MM.1S (cell line): ENCODE results near the gene ACSS1.

Experiments
- DNase-seq: peaks from one replicate; pipeline ENCODE4 v3.0.0-alpha.2; 2015
- H2AFZ ChIP-seq: fragments of 300-600 bp; sonication (generic); 2 replicates; pipeline ENCODE4 v1.6.0; 2016; ENCODE audit warnings: antibody characterized with exemption, low read length
- H3F3A ChIP-seq: fragments of 300-600 bp; sonication (generic); 2 replicates; pipeline ENCODE4 v1.6.1; 2016; ENCODE audit warnings: mild to moderate bottlenecking, antibody characterized with exemption, low read length, moderate library complexity, mixed read lengths; ENCODE audit not compliant: insufficient read depth
- H3K27ac ChIP-seq: fragments of 300-600 bp; sonication (generic); 2 replicates; pipeline ENCODE4 v1.5.1; 2016; ENCODE audit warnings: mild to moderate bottlenecking, low read length
- H3K27me3 ChIP-seq: fragments of 300-600 bp; sonication (generic); replicated peaks from 2 replicates; pipeline ENCODE4 v1.6.0; 2016; ENCODE audit warnings: low read length; ENCODE audit not compliant: insufficient read depth
- H3K36me3 ChIP-seq: fragments of 300-600 bp; sonication (generic); replicated peaks from 2 replicates; pipeline ENCODE4 v1.6.1; 2016; ENCODE audit warnings: mild to moderate bottlenecking, low read length, mixed read lengths; ENCODE audit not compliant: insufficient read depth
- H3K4me1 ChIP-seq: fragments of 300-600 bp; sonication (generic); 2 replicates; pipeline ENCODE4 v1.6.1; 2016; ENCODE audit warnings: low read length, mixed read lengths
- H3K4me2 ChIP-seq: fragments of 300-600 bp; sonication (generic); 2 replicates; pipeline ENCODE4 v1.6.0; 2016; ENCODE audit warnings: low read depth, low read length
- H3K4me3 ChIP-seq: fragments of 300-600 bp; sonication (generic); 2 replicates; pipeline ENCODE4 v1.5.1; 2016; ENCODE audit warnings: low read length, mixed read lengths
- H3K79me2 ChIP-seq: fragments of 300-600 bp; sonication (generic); 2 replicates; pipeline ENCODE4 v1.6.1; 2016; ENCODE audit warnings: mixed run types, low read length, mixed read lengths
- H3K9ac ChIP-seq: fragments of 300-600 bp; sonication (generic); 2 replicates; pipeline ENCODE4 v1.6.1; 2016; ENCODE audit warnings: low read length, mixed read lengths
- H3K9me2 ChIP-seq: fragments of 300-600 bp; sonication (generic); replicated peaks from 2 replicates; pipeline ENCODE4 v1.6.1; 2016; ENCODE audit warnings: mild to moderate bottlenecking, low read length, mixed read lengths; ENCODE audit not compliant: insufficient read depth
- H3K9me3 ChIP-seq: fragments of 300-600 bp; sonication (generic); replicated peaks from 2 replicates; pipeline ENCODE4 v1.6.1; 2016; ENCODE audit warnings: mild to moderate bottlenecking, low read length, mixed read lengths; ENCODE audit not compliant: insufficient read depth
- H4K20me1 ChIP-seq: fragments of 300-600 bp; sonication (generic); 2 replicates; pipeline ENCODE4 v1.6.1; 2016; ENCODE audit warnings: mild to moderate bottlenecking, low read length, moderate library complexity, mixed read lengths; ENCODE audit not compliant: insufficient read depth
- EZH2 ChIP-seq: fragments of 300-600 bp; sonication (generic); optimal IDR thresholded peaks from 2 replicates; pipeline ENCODE3; 2017; ENCODE audit warnings: low read depth, mild to moderate bottlenecking, antibody characterized with exemption, low read length, mixed read lengths
- EZH2phosphoT487 ChIP-seq: fragments of 300-600 bp; sonication (generic); IDR thresholded peaks from 2 replicates; pipeline ENCODE4 v1.6.1; 2018; ENCODE audit warnings: antibody characterized with exemption, low read length
- TF ChIP-seq, protein P1 (sequence below): fragments of 300-600 bp; sonication (generic); IDR thresholded peaks from 2 replicates; pipeline ENCODE4 v1.5.1; 2016; ENCODE audit warnings: antibody characterized with exemption, low read length, mixed read lengths

The ACSS1 gene

DNA sequence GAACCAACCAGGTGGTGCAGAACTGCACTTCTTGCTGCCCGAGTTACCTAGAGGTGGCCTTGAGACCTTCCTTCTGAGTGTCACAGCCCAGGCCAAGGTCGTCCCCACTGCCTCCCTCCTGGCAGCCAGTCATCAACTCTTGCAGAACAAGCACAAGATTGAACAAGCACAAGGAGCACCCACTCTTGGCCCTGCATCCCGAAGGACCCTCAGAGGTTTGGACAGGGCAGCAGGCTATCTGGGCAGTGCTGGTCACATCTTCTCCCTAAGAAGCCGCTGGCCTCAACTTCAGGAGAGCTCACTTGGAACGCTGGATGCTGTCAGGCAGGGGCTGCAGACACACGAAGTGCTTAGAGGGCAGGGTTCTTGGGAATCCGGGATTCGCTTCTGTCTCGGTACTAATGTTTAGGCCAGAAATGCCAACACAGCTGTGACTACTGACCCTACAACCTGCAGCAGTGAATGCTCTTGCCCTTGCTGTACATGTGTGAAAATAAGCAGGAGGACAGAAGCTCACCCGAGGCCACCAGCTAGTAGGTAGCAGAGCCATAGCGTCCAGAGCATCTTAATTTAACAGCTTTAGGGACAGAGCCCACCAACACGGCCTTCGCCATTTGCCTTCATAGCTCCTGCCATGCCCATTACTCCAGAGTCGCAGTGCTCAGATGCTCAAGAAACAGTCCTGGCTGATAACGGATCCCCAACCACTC, 4.0 kb upstream of the ACSS1 start:
- Histone ChIP-seq H2AFZ (no peak overlapping the region), H3K27ac (no peak overlapping the region), H3K36me3 (no peaks in the 10 kb centered on the region), H4K20me1 (no peaks in the 10 kb centered on the region), H3K9me2 (no peaks in the 10 kb centered on the region), H3K27me3 (no peaks in the 10 kb centered on the region), H3K4me3 (no peak overlapping the region), H3K9me3 (no peaks in the 10 kb centered on the region), H3K9ac (no peak overlapping the region), H3K79me2 (peaks cover 8% of the 10 kb centered on the region), H3K4me1 (peaks cover 28% of the 10 kb centered on the region), H3K4me2 (no peak overlapping the region), H3F3A (peaks cover 19% of the 10 kb centered on the region)
- DNase-seq = no peak
- TF ChIP-seq, protein P1, sequence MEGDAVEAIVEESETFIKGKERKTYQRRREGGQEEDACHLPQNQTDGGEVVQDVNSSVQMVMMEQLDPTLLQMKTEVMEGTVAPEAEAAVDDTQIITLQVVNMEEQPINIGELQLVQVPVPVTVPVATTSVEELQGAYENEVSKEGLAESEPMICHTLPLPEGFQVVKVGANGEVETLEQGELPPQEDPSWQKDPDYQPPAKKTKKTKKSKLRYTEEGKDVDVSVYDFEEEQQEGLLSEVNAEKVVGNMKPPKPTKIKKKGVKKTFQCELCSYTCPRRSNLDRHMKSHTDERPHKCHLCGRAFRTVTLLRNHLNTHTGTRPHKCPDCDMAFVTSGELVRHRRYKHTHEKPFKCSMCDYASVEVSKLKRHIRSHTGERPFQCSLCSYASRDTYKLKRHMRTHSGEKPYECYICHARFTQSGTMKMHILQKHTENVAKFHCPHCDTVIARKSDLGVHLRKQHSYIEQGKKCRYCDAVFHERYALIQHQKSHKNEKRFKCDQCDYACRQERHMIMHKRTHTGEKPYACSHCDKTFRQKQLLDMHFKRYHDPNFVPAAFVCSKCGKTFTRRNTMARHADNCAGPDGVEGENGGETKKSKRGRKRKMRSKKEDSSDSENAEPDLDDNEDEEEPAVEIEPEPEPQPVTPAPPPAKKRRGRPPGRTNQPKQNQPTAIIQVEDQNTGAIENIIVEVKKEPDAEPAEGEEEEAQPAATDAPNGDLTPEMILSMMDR = no peak
- TF ChIP-seq EZH2phosphoT487 = no peak
- no peak for TF ChIP-seq EZH2

DNA sequence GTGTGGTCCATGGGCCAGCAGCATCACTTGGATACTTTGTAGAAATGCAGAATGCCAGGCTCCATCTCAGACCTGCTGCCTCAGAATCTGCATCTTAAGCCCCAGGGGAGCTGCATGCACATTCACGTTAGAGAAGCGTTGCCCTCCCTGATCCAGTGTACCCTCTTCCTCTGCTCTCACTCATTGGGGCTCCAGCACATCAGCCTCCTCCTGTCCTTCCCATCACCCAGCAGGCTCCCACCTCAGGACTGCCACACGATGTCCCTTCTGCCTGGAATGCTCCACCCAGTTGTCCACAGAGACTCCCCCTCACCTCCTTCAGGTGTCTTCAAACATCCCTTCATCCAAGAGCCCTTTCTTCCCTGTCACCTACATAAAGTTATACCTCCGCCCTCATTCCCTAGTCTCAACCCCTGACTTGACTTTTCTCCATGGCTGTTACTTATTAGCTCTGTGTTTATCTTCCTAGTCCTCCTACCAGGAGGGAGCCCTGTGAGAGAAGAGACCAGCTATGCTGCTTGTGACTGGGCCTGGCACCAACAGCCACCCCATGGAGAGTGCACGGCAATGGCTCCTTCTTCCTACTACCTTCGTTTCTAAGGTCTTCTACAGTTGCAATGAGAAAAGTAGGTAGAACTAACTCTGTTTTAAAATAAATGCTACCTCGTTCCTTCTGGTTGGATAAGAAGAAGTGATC, 3.3 kb upstream of the ACSS1 start:
- Histone ChIP-seq H4K20me1 (no peaks in the 10 kb centered on the region), H3K79me2 (peaks cover 15% of the 10 kb centered on the region), H3K36me3 (no peaks in the 10 kb centered on the region), H3K9me3 (no peaks in the 10 kb centered on the region), H3K9me2 (no peaks in the 10 kb centered on the region), H3K4me3 (no peak overlapping the region), H3K4me1 (peaks cover 31% of the 10 kb centered on the region), H3K9ac (no peak overlapping the region), H3F3A (peaks cover 22% of the 10 kb centered on the region; the same call in 1 of the 2 replicates), H3K27ac (no peak overlapping the region), H3K27me3 (no peaks in the 10 kb centered on the region), H2AFZ (no peak overlapping the region), H3K4me2 (no peak overlapping the region)
- TF ChIP-seq, protein P1 = no peak
- DNase-seq = no peak

DNA sequence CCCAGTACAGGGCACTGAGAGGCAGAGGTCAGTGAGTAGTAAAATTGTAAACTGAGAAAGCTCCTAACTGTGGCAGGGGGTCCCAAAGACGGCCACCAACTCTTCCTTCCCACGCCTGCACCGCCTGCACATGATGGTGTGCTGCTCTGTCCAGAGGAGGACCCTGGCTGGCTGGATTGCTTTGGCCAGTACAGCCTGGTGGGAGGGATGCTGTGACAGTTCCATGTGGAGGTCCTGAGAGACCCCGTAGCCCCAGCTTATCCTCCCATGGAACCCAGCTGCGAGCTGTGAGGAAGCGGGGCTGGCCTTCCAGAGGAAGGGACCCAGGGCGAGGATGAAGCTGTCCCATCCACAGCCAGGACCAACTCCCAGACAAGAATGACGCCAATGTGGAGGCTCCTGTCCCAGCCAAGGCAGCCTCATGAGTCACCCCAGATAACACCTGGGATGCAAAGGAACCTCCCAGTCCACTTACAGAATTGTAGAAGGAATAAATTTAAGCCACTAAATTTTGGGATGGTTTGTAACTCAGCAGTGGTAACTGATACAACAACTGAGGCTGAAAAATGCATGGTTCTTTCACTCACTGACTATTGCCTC, 2.0 kb upstream of the ACSS1 start:
- no peak overlapping the region for H3K4me2 ChIP-seq
- H3K9me2 ChIP-seq = no peaks in the 10 kb centered on the region
- H3K4me1 ChIP-seq = peaks cover 34% of the 10 kb centered on the region
- DNase-seq = no peak
- no peak overlapping the region for H2AFZ ChIP-seq
- peaks cover 33% of the 10 kb centered on the region; the same call in 1 of the 2 replicates for H3F3A ChIP-seq
- H3K9ac ChIP-seq = no peak overlapping the region
- no peaks in the 10 kb centered on the region for H3K36me3 ChIP-seq
- H4K20me1 ChIP-seq = no peaks in the 10 kb centered on the region
- H3K9me3 ChIP-seq = no peaks in the 10 kb centered on the region
- no peak overlapping the region for H3K27ac ChIP-seq
- H3K4me3 ChIP-seq = no peak overlapping the region
- no peak for TF ChIP-seq EZH2
- no peaks in the 10 kb centered on the region for H3K27me3 ChIP-seq
- peaks cover 28% of the 10 kb centered on the region for H3K79me2 ChIP-seq
